Measurements from ENCODE around the gene ISG15. TPM values are rescaled to one million over a fixed set of nuclear protein-coding genes. Genes with fewer than 3 reads are reported as not detected.
"Not testable (repeated sequence)": the region's sequence is repeated elsewhere in the genome, so short reads cannot be mapped to it uniquely, and the experiment has no call there.

The ISG15 gene
- total and polyA plus RNA-seq, 12 donors = 1.7 to 308 (median 24.3) TPM

DNA sequence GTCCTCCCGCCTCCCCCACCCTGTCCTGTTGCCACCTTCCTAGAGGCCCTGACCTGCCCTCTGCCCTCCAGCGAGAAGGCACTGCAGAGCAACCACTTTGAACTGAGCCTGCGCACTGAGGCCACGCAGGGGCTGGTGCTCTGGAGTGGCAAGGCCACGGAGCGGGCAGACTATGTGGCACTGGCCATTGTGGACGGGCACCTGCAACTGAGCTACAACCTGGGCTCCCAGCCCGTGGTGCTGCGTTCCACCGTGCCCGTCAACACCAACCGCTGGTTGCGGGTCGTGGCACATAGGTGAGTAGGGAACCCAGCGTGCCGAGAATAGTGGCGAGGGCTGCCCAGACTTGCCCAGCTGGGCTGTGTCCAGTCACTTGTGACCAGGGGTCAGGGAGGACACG is 40.4 kb downstream of the ISG15 start:
- H3K9me3 ChIP-seq (replicated peaks in 1 of 3) = no peaks in the 10 kb centered on the region
- H3K27me3 ChIP-seq = peaks cover 16% of the 10 kb centered on the region
- no peak for DNase-seq
- no peak overlapping the region for H3K27ac ChIP-seq
- intact Hi-C loops (cut with DNase I) = no loop called here
- H3K4me1 ChIP-seq (replicated peaks in 1 of 2) = no peaks in the 10 kb centered on the region
- TF ChIP-seq CTCF (IDR thresholded peaks at IDR 0.05) (no peak), POLR2A (IDR thresholded peaks at IDR 0.05) (no peak)
- no peak overlapping the region for H3K4me3 ChIP-seq
- 86 to 94% (median 91%) methylated on average over 4 to 18 of the region's 18 CpGs for WGBS, 4 donors
- no peaks in the 10 kb centered on the region for H3K36me3 ChIP-seq (replicated peaks in 1 of 2)

GRCh38 chr1:1054099-1054700 is 40.9 kb downstream of the ISG15 start:
- H3K9me3 ChIP-seq (replicated peaks in 1 of 3) = no peaks in the 10 kb centered on the region
- H3K36me3 ChIP-seq (replicated peaks in 1 of 2) = no peaks in the 10 kb centered on the region
- DNase-seq = no peak
- peaks cover 4% of the 10 kb centered on the region in 2 donors for H3K4me1 ChIP-seq (replicated peaks in 1 of 2)
- TF ChIP-seq POLR2A (IDR thresholded peaks at IDR 0.05) (no peak), CTCF (IDR thresholded peaks at IDR 0.05) (no peak)
- intact Hi-C loops (cut with DNase I) = no loop called here
- H3K27me3 ChIP-seq = peaks cover 21% of the 10 kb centered on the region
- WGBS, 4 donors = 83 to 91% (median 88%) methylated on average over 2 to 18 of the region's 18 CpGs
- no peak overlapping the region for H3K27ac ChIP-seq
- no peak overlapping the region for H3K4me3 ChIP-seq

GRCh38 chr1:1054971-1055370 is 41.7 kb downstream of the ISG15 start:
- intact Hi-C loops (cut with DNase I) = no loop called here
- H3K27me3 ChIP-seq = peaks cover 29% of the 10 kb centered on the region
- peaks cover 11% of the 10 kb centered on the region in 2 donors for H3K4me1 ChIP-seq (replicated peaks in 1 of 2)
- no peak overlapping the region for H3K4me3 ChIP-seq
- H3K9me3 ChIP-seq (replicated peaks in 1 of 3) = no peaks in the 10 kb centered on the region
- no peaks in the 10 kb centered on the region for H3K36me3 ChIP-seq (replicated peaks in 1 of 2)
- no peak overlapping the region for H3K27ac ChIP-seq
- WGBS, 4 donors = 85 to 95% (median 89%) methylated on average over 15 to 23 of the region's 23 CpGs
- no peak for DNase-seq
- TF ChIP-seq CTCF (IDR thresholded peaks at IDR 0.05) = no peak
- no peak for TF ChIP-seq POLR2A (IDR thresholded peaks at IDR 0.05)

- peaks cover 40% of the 10 kb centered on the region for H3K27me3 ChIP-seq
- no peak overlapping the region for H3K27ac ChIP-seq
- no peaks in the 10 kb centered on the region for H3K36me3 ChIP-seq (replicated peaks in 1 of 2)
- no peak for DNase-seq
- H3K4me1 ChIP-seq (replicated peaks in 1 of 2) = peaks cover 11% of the 10 kb centered on the region in 2 donors
- no peaks in the 10 kb centered on the region for H3K9me3 ChIP-seq (replicated peaks in 1 of 3)
- no peak overlapping the region for H3K4me3 ChIP-seq
- WGBS, 4 donors = 77 to 86% (median 82%) methylated on average over 24 to 50 of the region's 50 CpGs
- TF ChIP-seq CTCF (IDR thresholded peaks at IDR 0.05) = no peak
- no peak for TF ChIP-seq POLR2A (IDR thresholded peaks at IDR 0.05)
- intact Hi-C loops (cut with DNase I) = no loop called here
These were observed 42.8 kb downstream of the ISG15 start for GRCh38 chr1:1055841-1056736.

GRCh38 chr1:1057769-1058087 is 44.4 kb downstream of the ISG15 start:
- H3K4me3 ChIP-seq; H3K9me3 ChIP-seq (replicated peaks in 1 of 3); intact Hi-C loops (cut with DNase I); H3K27ac ChIP-seq; H3K36me3 ChIP-seq (replicated peaks in 1 of 2); DNase-seq: not testable (repeated sequence)
- H3K4me1 ChIP-seq (replicated peaks in 1 of 2) = peaks cover 11% of the 10 kb centered on the region in 2 donors
- peaks cover 52% of the 10 kb centered on the region for H3K27me3 ChIP-seq
- 65 to 73% (median 69%) methylated on average over 15 of the region's 15 CpGs for WGBS, 4 donors
